EL (cell line): Measurements from ENCODE around the gene DAZ1.
"Not testable (repeated sequence)": the region's sequence is repeated elsewhere in the genome, so short reads cannot be mapped to it uniquely, and the experiment has no call there.

ENCODE experiments used
- DNase-seq: peaks from one replicate; pipeline ENCODE4 v3.0.0-alpha.2; 2016

DAZ1 gene, protein sequence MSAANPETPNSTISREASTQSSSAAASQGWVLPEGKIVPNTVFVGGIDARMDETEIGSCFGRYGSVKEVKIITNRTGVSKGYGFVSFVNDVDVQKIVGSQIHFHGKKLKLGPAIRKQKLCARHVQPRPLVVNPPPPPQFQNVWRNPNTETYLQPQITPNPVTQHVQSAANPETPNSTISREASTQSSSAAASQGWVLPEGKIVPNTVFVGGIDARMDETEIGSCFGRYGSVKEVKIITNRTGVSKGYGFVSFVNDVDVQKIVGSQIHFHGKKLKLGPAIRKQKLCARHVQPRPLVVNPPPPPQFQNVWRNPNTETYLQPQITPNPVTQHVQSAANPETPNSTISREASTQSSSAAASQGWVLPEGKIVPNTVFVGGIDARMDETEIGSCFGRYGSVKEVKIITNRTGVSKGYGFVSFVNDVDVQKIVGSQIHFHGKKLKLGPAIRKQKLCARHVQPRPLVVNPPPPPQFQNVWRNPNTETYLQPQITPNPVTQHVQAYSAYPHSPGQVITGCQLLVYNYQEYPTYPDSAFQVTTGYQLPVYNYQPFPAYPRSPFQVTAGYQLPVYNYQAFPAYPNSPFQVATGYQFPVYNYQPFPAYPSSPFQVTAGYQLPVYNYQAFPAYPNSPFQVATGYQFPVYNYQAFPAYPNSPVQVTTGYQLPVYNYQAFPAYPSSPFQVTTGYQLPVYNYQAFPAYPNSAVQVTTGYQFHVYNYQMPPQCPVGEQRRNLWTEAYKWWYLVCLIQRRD

DNA sequence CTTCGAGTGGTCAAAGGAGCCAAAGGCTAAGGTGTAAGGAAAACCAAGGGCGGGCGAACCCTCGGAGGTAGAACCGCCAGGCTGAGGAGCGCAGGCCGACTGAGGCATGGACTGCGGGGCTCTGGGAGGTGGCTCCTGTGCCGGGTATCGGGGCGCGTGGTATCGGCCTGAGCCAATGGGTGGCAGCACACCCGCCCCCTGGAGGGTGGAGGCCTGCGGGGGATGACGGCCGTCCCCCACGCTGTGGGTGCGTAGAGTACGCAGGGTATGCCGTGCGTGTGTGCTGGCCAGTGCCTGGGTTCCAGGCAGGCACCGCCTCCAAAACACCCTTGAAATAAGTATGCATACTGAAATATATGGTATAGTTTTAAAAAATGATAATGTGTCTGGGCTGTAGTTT is at the start of gene DAZ1:
DAZ1 (minus strand) TSS at position 101 of the 400 bp plus-strand sequence. CDS start 208 bp downstream, outside the sequence.
- not testable (repeated sequence) for DNase-seq

GRCh38 chrY:23219233-23219632 is 20.4 kb upstream of the DAZ1 start, which contains the start of gene DAZ2:
TSS of gene DAZ2 (plus strand) at chrY:23219533. CDS start at chrY:23219741, 208 bp downstream.
- DNase-seq, result not testable (repeated sequence)

- not testable (repeated sequence) for DNase-seq
Measured at GRCh38 chrY:23210681-23211080, 11.9 kb upstream of the DAZ1 start.

- not testable (repeated sequence) for DNase-seq
Measured at GRCh38 chrY:23209802-23210495, 11.1 kb upstream of the DAZ1 start.

- DNase-seq, result not testable (repeated sequence)
Measured at GRCh38 chrY:23207455-23207854, 8.6 kb upstream of the DAZ1 start.
